Left renal pelvis (tissue), 4 donors: ENCODE measurements around the gene TNN. TPM values are rescaled to one million over a fixed set of nuclear protein-coding genes. Genes with fewer than 3 reads are reported as not detected.
A peak's percentile ranks its signal among the peaks of the same experiment; 100 is the strongest.

Source experiments
- DNase-seq, 4 donors: peaks; one replicate each; pipeline ENCODE4 v3.0.0-alpha.2; 2013; ENCODE audit warnings: low read depth in 4 of 4, low spot score in 3 of 4
- polyA plus RNA-seq, 4 donors: library from polyadenylated mRNA; unstranded; fragments of 120-200 nt; gene quantifications; one replicate each; pipeline ENCODE4 v1.2.1, GENCODE V29; 2013; ENCODE audit not compliant: insufficient read length in 4 of 4

The TNN gene
- polyA plus RNA-seq, 4 donors = 2.3 to 3.5 (median 2.4) TPM

DNA sequence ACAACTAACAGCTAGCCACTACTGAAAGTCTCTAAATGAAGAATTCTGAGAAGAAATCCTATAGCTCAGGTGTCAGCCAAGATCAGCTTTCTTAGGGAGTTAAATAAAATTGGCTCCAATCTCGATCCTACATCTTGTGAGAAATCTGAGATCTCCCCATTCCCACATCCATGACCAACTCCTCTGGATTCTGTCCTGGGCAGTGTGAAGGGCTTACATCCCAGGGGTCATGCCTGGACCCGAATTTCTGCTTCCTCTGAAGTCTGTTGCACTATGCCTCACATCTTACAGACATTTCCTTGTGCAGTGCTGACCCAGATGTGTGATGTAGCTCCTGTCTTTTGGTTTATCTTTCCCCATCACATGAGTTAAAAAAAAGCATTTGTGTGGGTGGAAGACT is 4.8 kb upstream of the TNN start:
- DNase-seq = no peak

DNA sequence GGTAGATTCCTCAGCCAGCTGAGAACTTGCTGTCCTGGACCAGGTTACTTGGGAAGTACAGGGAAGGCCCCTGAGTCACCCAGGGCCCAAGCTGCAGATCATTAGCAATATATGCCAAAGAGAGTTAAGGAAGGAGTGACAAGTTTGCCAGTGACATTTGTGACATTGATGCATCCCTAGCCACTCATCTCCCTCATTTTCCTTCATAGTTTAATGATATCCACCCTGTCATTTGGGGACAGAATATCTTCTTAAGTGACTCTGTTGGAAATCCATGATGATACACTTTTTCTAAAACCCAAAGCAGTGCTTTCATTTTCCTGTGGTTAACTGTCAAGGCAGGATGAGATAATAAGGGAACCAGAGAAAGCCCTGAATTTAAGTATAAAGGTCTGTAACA is 3.2 kb downstream of the TNN start:
- DNase-seq = no peak

GRCh38 chr1:175071276-175071943 is 3.8 kb downstream of the TNN start:
- no peak for DNase-seq

DNA sequence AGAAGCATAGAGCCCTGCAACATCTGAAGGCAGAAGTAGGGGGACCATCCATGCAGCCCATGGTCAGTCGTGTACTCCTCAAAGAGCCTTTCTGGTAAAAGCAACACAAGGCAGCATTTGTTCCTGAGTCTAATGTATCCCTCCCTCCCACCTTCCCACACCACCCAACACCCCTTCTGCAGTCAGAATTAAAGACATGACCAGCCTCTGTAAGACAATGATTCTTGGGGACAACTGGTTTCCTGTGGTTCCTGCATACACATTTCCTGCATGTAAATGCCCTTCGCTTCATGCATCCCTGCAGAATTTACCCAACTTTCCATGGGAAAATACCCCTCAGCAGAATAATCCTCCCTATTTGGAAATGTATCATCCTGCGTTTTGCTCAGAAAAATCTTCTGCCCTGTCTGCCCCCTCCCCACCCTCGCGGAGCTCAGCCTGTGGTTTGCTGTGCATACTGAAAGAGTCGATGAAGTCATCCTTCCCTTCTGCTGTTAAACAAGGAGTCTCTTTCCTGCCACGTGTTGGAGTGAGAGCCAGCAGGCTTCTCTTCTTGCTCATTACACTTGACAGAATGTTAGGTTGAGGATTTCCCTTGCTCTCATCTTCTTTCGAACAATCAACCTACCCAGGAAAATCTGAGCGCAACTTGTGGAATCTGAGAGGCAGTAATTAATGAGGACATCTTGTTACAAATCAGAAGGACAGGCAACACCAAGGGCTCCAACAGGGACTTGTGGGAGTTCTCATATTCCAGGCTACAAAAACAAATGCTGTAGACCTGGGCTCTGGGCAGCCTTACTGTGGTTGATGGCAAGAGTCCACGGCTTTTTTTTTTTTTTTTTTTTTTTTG is 4.7 kb downstream of the TNN start:
- peak; percentile 29 to 63 (median 56) for DNase-seq

DNA sequence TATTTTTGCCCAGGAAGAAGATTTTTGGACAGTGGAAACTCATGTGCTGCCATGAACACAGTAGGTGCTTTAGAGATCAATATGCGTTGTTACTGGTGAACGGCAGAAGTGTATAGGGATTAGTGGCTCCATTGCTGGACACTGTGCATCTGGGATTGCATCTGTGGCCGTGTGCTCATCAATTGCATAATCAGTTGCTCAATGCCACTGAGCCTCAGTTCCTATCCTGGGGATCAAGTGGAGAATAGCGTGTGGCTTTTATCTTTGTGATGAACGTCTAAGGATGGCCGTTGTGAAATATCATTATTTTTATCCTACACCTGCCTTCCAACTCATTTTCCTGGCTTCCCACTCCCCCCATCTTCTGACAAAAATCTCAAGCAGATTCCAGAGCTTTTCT is 5.4 kb downstream of the TNN start:
- no peak for DNase-seq

- DNase-seq = no peak
Observed at GRCh38 chr1:175073633-175074032, 6.0 kb downstream of the TNN start.

DNA sequence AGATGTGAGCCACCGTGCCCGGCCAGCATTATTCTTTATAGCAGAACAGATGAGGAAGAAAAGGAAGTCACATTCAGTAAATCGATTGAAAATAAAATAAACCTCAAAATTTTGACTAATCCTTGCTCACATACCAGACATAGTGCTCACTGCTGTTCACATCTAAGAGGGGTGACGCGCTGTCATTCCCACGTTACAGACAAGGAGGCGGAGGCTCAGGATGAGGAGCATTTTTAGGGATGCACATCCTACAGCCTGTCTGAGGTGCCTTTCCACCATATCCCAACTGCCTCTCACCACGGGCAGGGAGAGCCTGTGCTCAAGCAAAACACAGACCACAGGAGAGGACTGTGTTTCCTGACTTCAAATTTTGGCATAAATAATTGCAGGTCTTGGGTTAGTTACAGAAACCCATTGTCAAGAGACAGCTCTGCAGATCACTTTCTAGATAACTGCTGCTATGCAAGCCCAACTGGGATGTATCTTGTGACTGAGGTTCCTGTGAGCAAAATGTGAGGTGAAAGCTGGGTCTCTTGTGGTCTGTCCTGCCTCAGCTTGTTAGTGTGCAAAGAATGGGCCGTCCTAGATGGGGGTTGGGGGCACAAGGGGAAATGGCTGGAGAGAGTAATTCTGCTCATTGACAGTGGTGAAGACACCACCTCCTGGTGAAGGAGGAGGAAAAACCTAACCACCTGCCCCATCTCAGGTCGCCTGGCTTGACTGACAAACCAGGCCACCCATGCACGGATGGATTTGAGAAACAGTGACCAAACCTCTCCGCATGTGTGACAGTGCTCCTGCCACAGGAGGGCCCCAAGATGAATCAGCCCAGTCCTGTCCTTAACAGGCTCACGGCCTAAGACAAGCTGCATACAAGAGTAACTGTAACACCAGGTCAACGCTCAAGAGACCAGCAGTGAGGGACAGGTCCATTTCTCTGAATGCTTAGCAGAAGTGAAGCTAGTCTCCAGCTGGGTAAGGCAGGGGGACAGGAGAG is 8.2 kb downstream of the TNN start:
- DNase-seq = no peak

DNA sequence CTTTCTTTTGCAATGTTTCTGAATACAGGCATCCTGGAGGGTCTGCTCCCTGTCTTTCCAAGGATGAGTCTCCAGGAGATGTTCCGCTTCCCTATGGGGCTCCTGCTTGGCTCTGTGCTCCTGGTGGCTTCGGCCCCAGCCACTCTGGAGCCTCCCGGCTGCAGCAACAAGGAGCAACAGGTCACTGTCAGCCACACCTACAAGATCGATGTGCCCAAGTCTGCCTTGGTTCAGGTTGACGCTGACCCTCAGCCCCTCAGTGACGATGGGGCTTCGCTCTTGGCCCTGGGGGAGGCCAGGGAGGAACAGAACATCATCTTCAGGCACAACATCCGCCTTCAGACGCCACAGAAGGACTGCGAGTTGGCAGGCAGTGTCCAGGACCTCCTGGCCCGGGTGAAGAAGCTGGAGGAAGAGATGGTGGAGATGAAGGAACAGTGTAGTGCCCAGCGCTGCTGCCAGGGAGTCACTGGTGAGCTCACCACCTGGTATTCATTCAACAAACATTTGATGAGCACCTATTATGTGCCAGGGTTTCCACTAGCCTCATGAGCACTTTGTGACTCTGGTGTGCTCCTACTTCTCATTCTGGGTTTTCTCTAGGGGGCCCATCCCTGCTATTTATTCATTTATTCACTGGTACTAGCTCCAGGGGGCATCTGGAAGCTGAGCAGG is 9.9 kb downstream of the TNN start:
- DNase-seq = no peak

DNA sequence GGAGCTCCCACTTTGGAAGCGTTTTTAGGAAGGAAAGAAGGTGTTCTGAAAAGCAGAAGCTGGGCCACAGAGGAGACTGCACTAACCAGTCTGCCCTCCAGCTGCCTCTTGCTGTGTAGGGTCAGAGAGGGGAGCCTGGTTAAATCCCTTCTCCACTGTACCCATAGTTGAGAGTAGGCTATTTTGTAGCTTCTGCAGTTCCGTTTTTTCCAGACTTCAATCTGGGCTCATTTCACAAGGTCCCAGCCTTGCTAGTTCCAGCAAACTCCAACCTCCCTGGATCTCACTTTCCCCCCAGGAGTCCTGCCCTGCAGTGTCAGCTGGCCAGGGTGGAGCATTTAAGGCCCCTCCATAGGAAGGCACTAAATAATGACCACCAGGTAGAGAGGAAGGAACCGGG is 11.0 kb downstream of the TNN start:
- DNase-seq = no peak

- DNase-seq = no peak
Observed at GRCh38 chr1:175079338-175079737, 11.7 kb downstream of the TNN start.

DNA sequence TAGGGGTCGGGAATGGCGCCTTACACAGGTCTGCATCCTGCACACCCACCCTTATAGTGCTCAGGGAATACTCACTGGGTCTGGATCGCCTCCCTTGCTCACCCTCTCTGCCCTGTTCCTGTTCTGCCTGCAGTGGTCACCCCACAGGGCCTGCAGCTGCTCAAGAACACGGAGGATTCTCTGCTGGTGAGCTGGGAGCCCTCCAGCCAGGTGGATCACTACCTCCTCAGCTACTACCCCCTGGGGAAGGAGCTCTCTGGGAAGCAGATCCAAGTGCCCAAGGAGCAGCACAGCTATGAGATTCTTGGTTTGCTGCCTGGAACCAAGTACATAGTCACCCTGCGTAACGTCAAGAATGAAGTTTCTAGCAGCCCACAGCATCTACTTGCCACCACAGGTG is 12.4 kb downstream of the TNN start:
- DNase-seq = no peak

- no peak for DNase-seq
Observed at GRCh38 chr1:175081983-175082382, 14.3 kb downstream of the TNN start.

DNA sequence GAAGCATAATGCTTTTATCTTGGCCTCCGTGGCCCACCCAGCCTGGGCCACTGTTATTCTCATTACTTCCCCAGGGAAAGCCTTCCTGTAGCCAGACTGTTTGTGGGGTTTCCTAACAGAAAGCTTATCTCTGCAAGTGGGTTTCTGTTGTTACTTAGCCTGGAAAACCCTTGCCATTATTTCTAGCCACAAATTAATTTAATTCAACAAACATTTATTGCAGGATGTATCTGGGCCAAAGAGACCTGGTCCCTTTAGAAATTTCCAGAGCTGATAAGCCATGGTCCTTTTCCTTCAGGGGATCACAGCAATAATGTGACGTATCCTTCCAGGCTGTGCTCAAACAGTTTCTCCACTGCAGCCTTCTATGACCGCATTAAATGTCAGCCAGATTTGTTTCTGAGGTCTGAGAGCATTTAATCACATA is 20.9 kb downstream of the TNN start:
- DNase-seq = no peak

GRCh38 chr1:175089136-175089718 is 21.6 kb downstream of the TNN start:
- DNase-seq = no peak

DNA sequence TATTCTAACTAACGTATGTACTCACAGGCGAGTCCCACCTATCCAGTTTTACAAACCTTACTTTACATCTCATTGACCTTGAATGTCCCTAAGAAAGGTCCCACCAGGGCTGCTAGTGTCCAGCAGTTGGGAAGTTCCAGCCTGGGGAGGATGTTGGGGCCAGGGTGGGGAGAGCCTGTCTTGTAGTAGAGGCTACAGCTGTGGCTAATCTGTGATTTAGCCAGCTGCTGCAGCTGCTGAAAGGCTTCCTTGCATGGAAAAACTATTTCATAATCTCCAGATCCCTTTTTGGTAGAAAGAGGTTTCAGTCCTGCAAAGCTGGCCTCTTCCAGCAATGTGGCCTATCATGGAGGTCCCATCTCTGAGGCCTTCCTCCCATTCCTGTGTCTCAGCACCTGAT is 23.1 kb downstream of the TNN start:
- no peak for DNase-seq

GRCh38 chr1:175094626-175095025 is 27.0 kb downstream of the TNN start:
- no peak for DNase-seq

DNA sequence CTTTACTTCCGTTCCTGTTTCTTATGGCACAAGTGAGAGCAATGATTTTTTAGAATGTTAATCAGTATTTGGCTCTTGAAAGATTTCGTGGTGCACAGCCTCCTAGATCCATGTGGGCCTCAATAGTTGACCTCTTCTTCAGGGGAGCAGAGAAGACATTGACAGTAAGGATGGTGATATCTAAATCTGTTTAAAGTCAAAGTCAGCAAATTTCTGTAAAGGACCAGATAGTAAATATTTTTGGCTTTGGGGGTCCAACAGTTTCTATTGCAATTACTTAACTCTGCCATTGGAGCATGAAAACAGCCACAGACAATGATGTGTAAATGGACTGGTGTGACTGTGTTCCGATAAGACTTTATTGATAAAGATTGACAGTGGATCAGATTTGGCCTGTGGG is 27.4 kb downstream of the TNN start:
- no peak for DNase-seq

DNA sequence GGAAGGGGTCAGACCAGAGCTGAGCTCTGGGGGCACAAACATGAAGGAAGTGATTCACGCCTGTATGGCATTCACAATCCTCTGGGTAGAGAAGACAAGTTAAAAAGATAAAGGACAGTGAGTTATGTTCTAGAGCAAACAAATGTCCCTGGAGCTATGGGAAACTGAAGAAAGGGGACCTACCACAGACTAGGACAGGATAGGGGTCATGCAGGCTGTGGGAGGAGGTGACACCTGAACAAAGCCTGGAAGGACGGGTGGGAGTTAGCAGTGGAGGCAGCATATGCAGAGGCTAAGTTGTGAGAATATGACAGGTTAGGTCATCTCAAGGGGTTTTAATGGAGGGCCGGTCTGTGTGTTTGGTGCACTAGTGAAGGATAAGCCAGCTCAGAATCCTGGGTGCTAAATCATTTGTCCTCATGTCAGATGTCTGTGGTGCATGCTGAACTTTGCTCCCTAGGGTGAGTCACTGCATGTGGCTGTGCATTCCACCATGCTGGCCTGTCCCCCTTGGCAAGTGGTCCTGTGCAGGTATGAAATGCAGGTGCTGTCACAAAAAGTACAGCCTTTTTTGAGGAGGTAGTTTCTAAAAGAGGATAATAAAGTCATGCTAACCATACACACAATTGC is 28.5 kb downstream of the TNN start:
- DNase-seq = no peak

DNA sequence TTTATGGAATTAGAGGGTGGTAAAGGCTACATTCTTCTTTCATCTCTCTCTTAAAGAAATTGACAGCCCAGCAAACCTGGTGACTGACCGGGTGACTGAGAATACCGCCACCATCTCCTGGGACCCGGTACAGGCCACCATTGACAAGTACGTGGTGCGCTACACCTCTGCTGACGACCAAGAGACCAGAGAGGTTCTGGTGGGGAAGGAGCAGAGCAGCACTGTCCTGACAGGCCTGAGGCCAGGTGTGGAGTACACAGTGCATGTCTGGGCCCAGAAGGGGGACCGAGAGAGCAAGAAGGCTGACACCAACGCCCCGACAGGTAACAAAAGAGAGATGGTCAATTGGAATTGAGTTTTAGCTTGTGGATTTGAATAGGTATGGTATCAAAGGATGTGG is 29.7 kb downstream of the TNN start:
- DNase-seq = no peak

- no peak for DNase-seq
Observed at GRCh38 chr1:175099916-175100315, 32.3 kb downstream of the TNN start.
